WTC11 (cell line): ENCODE data around the gene ZNF565. TPM values are rescaled to one million over a fixed set of nuclear protein-coding genes. Genes with fewer than 3 reads are reported as not detected.

ENCODE experiments used
- ATAC-seq: fragments of 200-7000 bp; cut with Tn5 transposase; 2 replicates; pipeline ENCODE4 v1.10.0; 2021; ENCODE audit warnings: mild to moderate bottlenecking, moderate library complexity
- CTCF ChIA-PET: fragments of 300-600 bp; sonication (Branson Sonifier 250); formaldehyde crosslinking; loops from one replicate; lab custom pipeline; 2021; ENCODE audit warnings: antibody characterized with exemption; lab: Charles Lee
- POLR2A ChIA-PET: fragments of 350-600 bp; sonication (Branson Sonifier 250); formaldehyde crosslinking; loops from one replicate; lab custom pipeline; 2021; ENCODE audit warnings: antibody characterized with exemption; lab: Charles Lee
- DNase-seq: peaks from one replicate; pipeline ENCODE4 v3.0.0; 2021; ENCODE audit warnings: low spot score
- H3K27ac Mint-ChIP-seq: 2 replicates; pipeline ENCODE4 v1.8.0; 2021; ENCODE audit warnings: mixed read lengths
- H3K27me3 Mint-ChIP-seq: 2 replicates; pipeline ENCODE4 v1.8.0; 2021; ENCODE audit warnings: low read depth, mild to moderate bottlenecking, moderate library complexity, mixed read lengths
- H3K36me3 Mint-ChIP-seq: 2 replicates; pipeline ENCODE4 v1.8.0; 2021; ENCODE audit warnings: mixed read lengths
- H3K4me1 Mint-ChIP-seq: 2 replicates; pipeline ENCODE4 v1.8.0; 2022; ENCODE audit warnings: mixed read lengths
- H3K4me3 Mint-ChIP-seq: 2 replicates; pipeline ENCODE4 v1.8.0; 2021; ENCODE audit warnings: mild to moderate bottlenecking, moderate library complexity, mixed read lengths
- H3K9me3 Mint-ChIP-seq: 2 replicates; pipeline ENCODE4 v1.8.0; 2021; ENCODE audit warnings: mixed read lengths
- ARID4B ChIP-seq: sonication (generic); formaldehyde crosslinking; IDR thresholded peaks from 2 replicates; pipeline ENCODE4 v1.8.0; 2023; ENCODE audit warnings: missing genetic modification reagents, mild to moderate bottlenecking, borderline replicate concordance
- ATF6 ChIP-seq: sonication (generic); formaldehyde crosslinking; IDR thresholded peaks from 2 replicates; pipeline ENCODE4 v1.8.1; 2023; ENCODE audit warnings: mild to moderate bottlenecking, missing genetic modification reagents
- CDX4 ChIP-seq: fragments of 250-450 bp; sonication (Bioruptor Pico); IDR thresholded peaks from 2 replicates; pipeline ENCODE4 v1.9.0; 2021; ENCODE audit warnings: moderate library complexity, mild to moderate bottlenecking, inconsistent platforms, borderline replicate concordance
- E2F1 ChIP-seq: sonication (generic); formaldehyde crosslinking; IDR thresholded peaks from 2 replicates; pipeline ENCODE4 v1.8.0; 2022; ENCODE audit warnings: mild to moderate bottlenecking, missing genetic modification reagents
- ELF4 ChIP-seq: sonication (generic); formaldehyde crosslinking; IDR thresholded peaks from 2 replicates; pipeline ENCODE4 v1.8.1; 2022; ENCODE audit warnings: low read depth, mild to moderate bottlenecking, moderate library complexity, missing genetic modification reagents
- EMX1 ChIP-seq: fragments of 250-450 bp; sonication (Bioruptor Pico); IDR thresholded peaks from 2 replicates; pipeline ENCODE4 v1.8.0; 2021; ENCODE audit warnings: mild to moderate bottlenecking
- ETV6 ChIP-seq: sonication (generic); formaldehyde crosslinking; IDR thresholded peaks from 2 replicates; pipeline ENCODE4 v1.8.1; 2022; ENCODE audit warnings: mild to moderate bottlenecking, missing genetic modification reagents
- FOXP1 ChIP-seq: sonication (generic); formaldehyde crosslinking; IDR thresholded peaks from 2 replicates; pipeline ENCODE4 v1.8.0; 2022; ENCODE audit warnings: missing genetic modification reagents, mild to moderate bottlenecking, moderate library complexity, borderline replicate concordance
- GABPB1 ChIP-seq: sonication (generic); formaldehyde crosslinking; IDR thresholded peaks from 2 replicates; pipeline ENCODE4 v1.8.1; 2023; ENCODE audit warnings: mild to moderate bottlenecking, missing genetic modification reagents
- IRF2 ChIP-seq: sonication (generic); formaldehyde crosslinking; IDR thresholded peaks from 2 replicates; pipeline ENCODE4 v1.8.0; 2022; ENCODE audit warnings: low read depth, missing genetic modification reagents, borderline replicate concordance
- MYBL2 ChIP-seq: sonication (generic); formaldehyde crosslinking; IDR thresholded peaks from 2 replicates; pipeline ENCODE4 v1.8.1; 2023; ENCODE audit warnings: mild to moderate bottlenecking, moderate library complexity, missing genetic modification reagents
- NFE2L1 ChIP-seq: sonication (generic); formaldehyde crosslinking; IDR thresholded peaks from 2 replicates; pipeline ENCODE4 v1.8.1; 2023; ENCODE audit warnings: missing genetic modification reagents
- PRRX2 ChIP-seq: fragments of 250-450 bp; sonication (Bioruptor Pico); IDR thresholded peaks from 2 replicates; pipeline ENCODE4 v1.8.0; 2021; ENCODE audit warnings: mild to moderate bottlenecking
- RORB ChIP-seq: fragments of 250-450 bp; sonication (Bioruptor Pico); IDR thresholded peaks from 2 replicates; pipeline ENCODE4 v1.9.0; 2021; ENCODE audit warnings: mild to moderate bottlenecking
- SOX15 ChIP-seq: fragments of 250-450 bp; sonication (Bioruptor Pico); IDR thresholded peaks from 2 replicates; pipeline ENCODE4 v1.9.0; 2021; ENCODE audit warnings: mild to moderate bottlenecking
- SP1 ChIP-seq: sonication (generic); formaldehyde crosslinking; conservative IDR thresholded peaks from 2 replicates; pipeline ENCODE4 v1.8.1; 2022; ENCODE audit warnings: missing genetic modification reagents
- STAT6 ChIP-seq: sonication (generic); formaldehyde crosslinking; conservative IDR thresholded peaks from 2 replicates; pipeline ENCODE4 v1.8.1; 2023; ENCODE audit warnings: mild to moderate bottlenecking, low read depth, missing genetic modification reagents, moderate library complexity
- TEAD1 ChIP-seq: sonication (generic); formaldehyde crosslinking; IDR thresholded peaks from 2 replicates; pipeline ENCODE4 v1.8.0; 2022; ENCODE audit warnings: mild to moderate bottlenecking, missing genetic modification reagents
- ZMAT4 ChIP-seq: fragments of 250-450 bp; sonication (Bioruptor Pico); IDR thresholded peaks from 2 replicates; pipeline ENCODE4 v1.9.0; 2021; ENCODE audit warnings: mild to moderate bottlenecking
- ZNF423 ChIP-seq: fragments of 250-450 bp; sonication (Bioruptor Pico); IDR thresholded peaks from 2 replicates; pipeline ENCODE4 v2.1.2; 2022; ENCODE audit warnings: mild to moderate bottlenecking, moderate library complexity
- total RNA-seq: library from RNA; stranded (reverse); gene quantifications from 3 replicates; pipeline ENCODE4 v1.2.3, GENCODE V29; 2021

ZNF565 gene
- total RNA-seq, 1 experiment from 2014 or later = 3.0 TPM

GRCh38 chr19:36222503-36222902 is 8.0 kb upstream of the ZNF565 start:
- no peaks in the 10 kb centered on the region for H3K9me3 Mint-ChIP-seq
- H3K27ac Mint-ChIP-seq = peak overlapping the region; percentile 57; the same call in 1 of the 2 replicates
- ATAC-seq (no peak), DNase-seq (no peak)
- TF ChIP-seq CDX4 (CRISPR knock-in tag) (no peak), IRF2 (CRISPR knock-in tag) (no peak), ZNF423 (no peak), MYBL2 (CRISPR knock-in tag) (no peak), ETV6 (CRISPR knock-in tag) (no peak)
- POLR2A ChIA-PET = no interaction called here
- no peaks in the 10 kb centered on the region for H3K27me3 Mint-ChIP-seq
- H3K36me3 Mint-ChIP-seq = peaks cover 54% of the 10 kb centered on the region
- peaks cover 29% of the 10 kb centered on the region for H3K4me1 Mint-ChIP-seq
- CTCF ChIA-PET = no interaction called here
- H3K4me3 Mint-ChIP-seq = no peak overlapping the region

- Mint-ChIP-seq H3K36me3 (peaks cover 54% of the 10 kb centered on the region), H3K9me3 (no peaks in the 10 kb centered on the region), H3K27ac (peak overlapping the region; percentile 54), H3K27me3 (no peaks in the 10 kb centered on the region), H3K4me1 (peaks cover 36% of the 10 kb centered on the region), H3K4me3 (no peak overlapping the region)
- no peak for ATAC-seq
- DNase-seq = no peak
- ChIA-PET CTCF (interaction anchor here (1.2 kb wide), 1 partner anchor 22 kb away, joined by 4 read pairs; no protein-coding TSS in a partner anchor), POLR2A (interaction anchor here (0.7 kb wide), 1 partner anchor 247 kb away, joined by 9 read pairs; no protein-coding TSS in a partner anchor)
- no peak for TF ChIP-seq ZMAT4 (CRISPR knock-in tag)
Observed at GRCh38 chr19:36221474-36221873, 7.0 kb upstream of the ZNF565 start.

GRCh38 chr19:36215276-36216123 is 1.0 kb upstream of the ZNF565 start:
- no peak for DNase-seq
- POLR2A ChIA-PET = no interaction called here
- TF ChIP-seq EMX1 (CRISPR knock-in tag) (0 out of 2 replicates have a peak, but pooled peaks have one; percentile 35), MYBL2 (CRISPR knock-in tag) (no peak), SP1 (CRISPR knock-in tag) (no peak), RORB (CRISPR knock-in tag) (0 out of 2 replicates have a peak, but pooled peaks have one; percentile 27), FOXP1 (CRISPR knock-in tag) (no peak), ATF6 (no peak), E2F1 (CRISPR knock-in tag) (no peak), ELF4 (CRISPR knock-in tag) (no peak), PRRX2 (CRISPR knock-in tag) (0 out of 2 replicates have a peak, but pooled peaks have one; percentile 9), SOX15 (no peak), TEAD1 (CRISPR knock-in tag) (no peak), STAT6 (no peak), GABPB1 (no peak), NFE2L1 (CRISPR knock-in tag) (no peak), ARID4B (CRISPR knock-in tag) (no peak)

More at GRCh38 chr19:36215276-36216123, 1.0 kb upstream of the ZNF565 start:
- Mint-ChIP-seq H3K36me3 (peaks cover 16% of the 10 kb centered on the region), H3K4me1 (peaks cover 23% of the 10 kb centered on the region), H3K27ac (no peak overlapping the region; the same call in none of the 2 replicates), H3K4me3 (no peak overlapping the region), H3K27me3 (no peaks in the 10 kb centered on the region), H3K9me3 (no peaks in the 10 kb centered on the region)
- CTCF ChIA-PET = interaction anchor here (1.2 to 1.5 kb wide), 5 partner anchors 25 to 88 kb away, joined by 3 to 13 read pairs (median 6); no protein-coding TSS in a partner anchor
- ATAC-seq = no peak
